Measurements from ENCODE around the gene XYLT1. TPM values are rescaled to one million over a fixed set of nuclear protein-coding genes. Genes with fewer than 3 reads are reported as not detected.
A peak's percentile ranks its signal among the peaks of the same experiment; 100 is the strongest.
"Not testable (repeated sequence)": the region's sequence is repeated elsewhere in the genome, so short reads cannot be mapped to it uniquely, and the experiment has no call there.

Gene XYLT1
- total RNA-seq, 3 donors from 2014 or later (not counting 1 experiment from before 2014, with no cell fraction given) = 40.9 to 55.5 (median 43.8) TPM

- Histone ChIP-seq H3K4me3 (ENCODE audit: low read length) (no peak overlapping the region), H3K27ac (ENCODE audit: low read length) (no peak overlapping the region), H3K36me3 (ENCODE audit: control insufficient read depth, insufficient read depth, low read length) (no peaks in the 10 kb centered on the region), H3K9me3 (ENCODE audit: control insufficient read depth, insufficient read depth, low read length) (no peaks in the 10 kb centered on the region), H3K4me1 (ENCODE audit: control insufficient read depth, insufficient read depth, low read length) (no peaks in the 10 kb centered on the region), H3K27me3 (ENCODE audit: control insufficient read depth, insufficient read depth, low read length) (no peaks in the 10 kb centered on the region)
- Mint-ChIP-seq H3K4me3 (no peak overlapping the region), H3K27ac (no peak overlapping the region), H3K36me3 (no peaks in the 10 kb centered on the region), H3K9me3 (peaks cover 0 to 2% of the 10 kb centered on the region in 2 donors), H3K27me3 (ENCODE audit: low read depth in 2 of 2) (peaks cover 0 to 8% of the 10 kb centered on the region in 2 donors), H3K4me1 (no peaks in the 10 kb centered on the region)
- TF ChIP-seq, protein P1, sequence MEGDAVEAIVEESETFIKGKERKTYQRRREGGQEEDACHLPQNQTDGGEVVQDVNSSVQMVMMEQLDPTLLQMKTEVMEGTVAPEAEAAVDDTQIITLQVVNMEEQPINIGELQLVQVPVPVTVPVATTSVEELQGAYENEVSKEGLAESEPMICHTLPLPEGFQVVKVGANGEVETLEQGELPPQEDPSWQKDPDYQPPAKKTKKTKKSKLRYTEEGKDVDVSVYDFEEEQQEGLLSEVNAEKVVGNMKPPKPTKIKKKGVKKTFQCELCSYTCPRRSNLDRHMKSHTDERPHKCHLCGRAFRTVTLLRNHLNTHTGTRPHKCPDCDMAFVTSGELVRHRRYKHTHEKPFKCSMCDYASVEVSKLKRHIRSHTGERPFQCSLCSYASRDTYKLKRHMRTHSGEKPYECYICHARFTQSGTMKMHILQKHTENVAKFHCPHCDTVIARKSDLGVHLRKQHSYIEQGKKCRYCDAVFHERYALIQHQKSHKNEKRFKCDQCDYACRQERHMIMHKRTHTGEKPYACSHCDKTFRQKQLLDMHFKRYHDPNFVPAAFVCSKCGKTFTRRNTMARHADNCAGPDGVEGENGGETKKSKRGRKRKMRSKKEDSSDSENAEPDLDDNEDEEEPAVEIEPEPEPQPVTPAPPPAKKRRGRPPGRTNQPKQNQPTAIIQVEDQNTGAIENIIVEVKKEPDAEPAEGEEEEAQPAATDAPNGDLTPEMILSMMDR (IDR thresholded peaks at IDR 0.05) = no peak
- DNase-seq (peak in 1 of 2 donors; percentile 9), ATAC-seq (peak in 2 of 3 donors; percentile 29 to 30)
- intact Hi-C loops (cut with micrococcal nuclease) = no loop called here
- 87% methylated on average over 3 of the region's 4 CpGs for WGBS (ENCODE audit: insufficient coverage)
Observed at GRCh38 chr16:17491140-17491662, 20.4 kb upstream of the XYLT1 start.

- no peaks in the 10 kb centered on the region for H3K4me1 ChIP-seq (ENCODE audit: control insufficient read depth, insufficient read depth, low read length)
- Mint-ChIP-seq H3K4me3 (no peak overlapping the region), H3K9me3 (peaks cover 0 to 2% of the 10 kb centered on the region in 2 donors), H3K27ac (no peak overlapping the region), H3K27me3 (ENCODE audit: low read depth in 2 of 2) (peaks cover 0 to 10% of the 10 kb centered on the region in 2 donors), H3K4me1 (no peaks in the 10 kb centered on the region), H3K36me3 (no peaks in the 10 kb centered on the region)
- no peaks in the 10 kb centered on the region for H3K27me3 ChIP-seq (ENCODE audit: control insufficient read depth, insufficient read depth, low read length)
- DNase-seq (no peak), ATAC-seq (no peak)
- TF ChIP-seq, protein P1 (IDR thresholded peaks at IDR 0.05) = no peak
- intact Hi-C loops (cut with micrococcal nuclease) = no loop called here
- WGBS (ENCODE audit: insufficient coverage) = 95% methylated on average over 2 of the region's 2 CpGs
- H3K36me3 ChIP-seq (ENCODE audit: control insufficient read depth, insufficient read depth, low read length) = no peaks in the 10 kb centered on the region
- no peak overlapping the region for H3K4me3 ChIP-seq (ENCODE audit: low read length)
- no peak overlapping the region for H3K27ac ChIP-seq (ENCODE audit: low read length)
- H3K9me3 ChIP-seq (ENCODE audit: control insufficient read depth, insufficient read depth, low read length) = no peaks in the 10 kb centered on the region
Observed at GRCh38 chr16:17488506-17488905, 17.7 kb upstream of the XYLT1 start.

GRCh38 chr16:17483351-17483750 lies 12.6 kb upstream of the XYLT1 start:
- DNase-seq (no peak), ATAC-seq (no peak)
- no peaks in the 10 kb centered on the region for H3K9me3 ChIP-seq (ENCODE audit: control insufficient read depth, insufficient read depth, low read length)
- intact Hi-C loops (cut with micrococcal nuclease) = no loop called here
- TF ChIP-seq, protein P1 (IDR thresholded peaks at IDR 0.05) = no peak
- no peaks in the 10 kb centered on the region for H3K27me3 ChIP-seq (ENCODE audit: control insufficient read depth, insufficient read depth, low read length)
- Mint-ChIP-seq H3K4me1 (no peaks in the 10 kb centered on the region), H3K9me3 (no peaks in the 10 kb centered on the region), H3K27ac (no peak overlapping the region), H3K36me3 (no peaks in the 10 kb centered on the region), H3K4me3 (no peak overlapping the region), H3K27me3 (ENCODE audit: low read depth in 2 of 2) (peaks cover 15 to 26% of the 10 kb centered on the region in 2 donors)
- H3K27ac ChIP-seq (ENCODE audit: low read length) = no peak overlapping the region
- H3K4me1 ChIP-seq (ENCODE audit: control insufficient read depth, insufficient read depth, low read length) = no peaks in the 10 kb centered on the region
- H3K4me3 ChIP-seq (ENCODE audit: low read length) = no peak overlapping the region
- 100% methylated on average over 3 of the region's 3 CpGs for WGBS (ENCODE audit: insufficient coverage)
- H3K36me3 ChIP-seq (ENCODE audit: control insufficient read depth, insufficient read depth, low read length) = no peaks in the 10 kb centered on the region

GRCh38 chr16:17482341-17482740 lies 11.6 kb upstream of the XYLT1 start:
- H3K9me3 ChIP-seq (ENCODE audit: control insufficient read depth, insufficient read depth, low read length); H3K36me3 ChIP-seq (ENCODE audit: control insufficient read depth, insufficient read depth, low read length); H3K36me3 Mint-ChIP-seq; intact Hi-C loops (cut with micrococcal nuclease); ATAC-seq; H3K27ac ChIP-seq (ENCODE audit: low read length); DNase-seq; H3K9me3 Mint-ChIP-seq; H3K4me3 Mint-ChIP-seq; H3K4me1 Mint-ChIP-seq; H3K27me3 ChIP-seq (ENCODE audit: control insufficient read depth, insufficient read depth, low read length); H3K4me1 ChIP-seq (ENCODE audit: control insufficient read depth, insufficient read depth, low read length); H3K4me3 ChIP-seq (ENCODE audit: low read length); H3K27ac Mint-ChIP-seq: not testable (repeated sequence)
- H3K27me3 Mint-ChIP-seq (ENCODE audit: low read depth in 2 of 2) = peaks cover 15 to 26% of the 10 kb centered on the region in 2 donors
- WGBS (ENCODE audit: insufficient coverage) = 97% methylated on average over 4 of the region's 4 CpGs

Measured in natural killer cell (primary cell).